ENCODE measurements around the gene AHDC1.

Gene AHDC1

GRCh38 chr1:27584453-27584852 is 19.5 kb downstream of the AHDC1 start:
- DNase-seq (ENCODE audit: low read depth): no peak

GRCh38 chr1:27583479-27583878 is 20.5 kb downstream of the AHDC1 start:
- no peak for DNase-seq (ENCODE audit: low read depth)

GRCh38 chr1:27581823-27582243 is 22.1 kb downstream of the AHDC1 start:
- peak; percentile 66 for DNase-seq (ENCODE audit: low read depth)

- DNase-seq (ENCODE audit: low read depth): no peak
Measured at GRCh38 chr1:27577504-27578188, 26.3 kb downstream of the AHDC1 start.

- DNase-seq (ENCODE audit: low read depth): no peak
Measured at GRCh38 chr1:27576806-27577227, 27.1 kb downstream of the AHDC1 start.

GRCh38 chr1:27575840-27576331 is 28.1 kb downstream of the AHDC1 start:
- no peak for DNase-seq (ENCODE audit: low read depth)

GRCh38 chr1:27574871-27575831 is 28.8 kb downstream of the AHDC1 start:
- peak; percentile 74 for DNase-seq (ENCODE audit: low read depth)

GRCh38 chr1:27574001-27574781 is 29.8 kb downstream of the AHDC1 start:
- no peak for DNase-seq (ENCODE audit: low read depth)

- DNase-seq (ENCODE audit: low read depth): peak; percentile 31
Measured at GRCh38 chr1:27572679-27573426, 31.1 kb downstream of the AHDC1 start.

- DNase-seq (ENCODE audit: low read depth): no peak
Measured at GRCh38 chr1:27572019-27572678, 31.8 kb downstream of the AHDC1 start.

GRCh38 chr1:27571439-27572018 is 32.4 kb downstream of the AHDC1 start:
- no peak for DNase-seq (ENCODE audit: low read depth)

GRCh38 chr1:27570784-27571183 is 33.2 kb downstream of the AHDC1 start:
- no peak for DNase-seq (ENCODE audit: low read depth)

- DNase-seq (ENCODE audit: low read depth): no peak
Measured at GRCh38 chr1:27570356-27570755, 33.6 kb downstream of the AHDC1 start.

GRCh38 chr1:27569506-27570291 is 34.2 kb downstream of the AHDC1 start:
- no peak for DNase-seq (ENCODE audit: low read depth)

GRCh38 chr1:27569088-27569460 is 34.9 kb downstream of the AHDC1 start:
- DNase-seq (ENCODE audit: low read depth): peak; percentile 37

- peak; percentile 87 for DNase-seq (ENCODE audit: low read depth)
Measured at GRCh38 chr1:27568300-27569087, 35.5 kb downstream of the AHDC1 start.

- no peak for DNase-seq (ENCODE audit: low read depth)
Measured at GRCh38 chr1:27567971-27568299, 36.0 kb downstream of the AHDC1 start.

GRCh38 chr1:27567146-27567526 is 36.8 kb downstream of the AHDC1 start:
- DNase-seq (ENCODE audit: low read depth): no peak
